ENCODE results near the gene PARD3B.
A peak's percentile ranks its signal among the peaks of the same experiment; 100 is the strongest.

PARD3B gene

GRCh38 chr2:205011031-205011430 is 465.8 kb downstream of the PARD3B start:
- no peak for DNase-seq (ENCODE audit: low read depth in 1 of 2, low spot score in 1 of 2)
- in situ Hi-C loops (cut with HindIII; ENCODE audit: low pct_unique_long_range_greater_than_20kb, low sequenced_read_pairs) = no loop called here
- no peak for TF ChIP-seq JUND (IDR thresholded peaks at IDR 0.05; ENCODE audit: low read depth)

GRCh38 chr2:205012961-205013360 is 467.7 kb downstream of the PARD3B start:
- in situ Hi-C loops (cut with HindIII; ENCODE audit: low pct_unique_long_range_greater_than_20kb, low sequenced_read_pairs) = no loop called here
- no peak for DNase-seq (ENCODE audit: low read depth in 1 of 2, low spot score in 1 of 2)
- TF ChIP-seq JUND (IDR thresholded peaks at IDR 0.05; ENCODE audit: low read depth) = no peak

GRCh38 chr2:205013586-205013985 is 468.3 kb downstream of the PARD3B start:
- no peak for DNase-seq (ENCODE audit: low read depth in 1 of 2, low spot score in 1 of 2)
- in situ Hi-C loops (cut with HindIII; ENCODE audit: low pct_unique_long_range_greater_than_20kb, low sequenced_read_pairs) = no loop called here
- no peak for TF ChIP-seq JUND (IDR thresholded peaks at IDR 0.05; ENCODE audit: low read depth)

GRCh38 chr2:205014201-205014600 is 468.9 kb downstream of the PARD3B start:
- in situ Hi-C loops (cut with HindIII; ENCODE audit: low pct_unique_long_range_greater_than_20kb, low sequenced_read_pairs) = no loop called here
- no peak for DNase-seq (ENCODE audit: low read depth in 1 of 2, low spot score in 1 of 2)
- TF ChIP-seq JUND (IDR thresholded peaks at IDR 0.05; ENCODE audit: low read depth) = no peak

GRCh38 chr2:205017381-205017780 is 472.1 kb downstream of the PARD3B start:
- no peak for DNase-seq (ENCODE audit: low read depth in 1 of 2, low spot score in 1 of 2)
- in situ Hi-C loops (cut with HindIII; ENCODE audit: low pct_unique_long_range_greater_than_20kb, low sequenced_read_pairs) = no loop called here
- TF ChIP-seq JUND (IDR thresholded peaks at IDR 0.05; ENCODE audit: low read depth) = no peak

- in situ Hi-C loops (cut with HindIII; ENCODE audit: low pct_unique_long_range_greater_than_20kb, low sequenced_read_pairs) = no loop called here
- no peak for DNase-seq (ENCODE audit: low read depth in 1 of 2, low spot score in 1 of 2)
- TF ChIP-seq JUND (IDR thresholded peaks at IDR 0.05; ENCODE audit: low read depth) = no peak
Measured at GRCh38 chr2:205017912-205018311, 472.6 kb downstream of the PARD3B start.

- no peak for DNase-seq (ENCODE audit: low read depth in 1 of 2, low spot score in 1 of 2)
- TF ChIP-seq JUND (IDR thresholded peaks at IDR 0.05; ENCODE audit: low read depth) = no peak
- in situ Hi-C loops (cut with HindIII; ENCODE audit: low pct_unique_long_range_greater_than_20kb, low sequenced_read_pairs) = no loop called here
Measured at GRCh38 chr2:205020673-205021072, 475.4 kb downstream of the PARD3B start.

GRCh38 chr2:205022841-205023240 is 477.6 kb downstream of the PARD3B start:
- in situ Hi-C loops (cut with HindIII; ENCODE audit: low pct_unique_long_range_greater_than_20kb, low sequenced_read_pairs) = no loop called here
- no peak for DNase-seq (ENCODE audit: low read depth in 1 of 2, low spot score in 1 of 2)
- TF ChIP-seq JUND (IDR thresholded peaks at IDR 0.05; ENCODE audit: low read depth) = no peak

GRCh38 chr2:205024822-205025518 is 479.7 kb downstream of the PARD3B start:
- DNase-seq (ENCODE audit: low read depth in 1 of 2, low spot score in 1 of 2) = peak in 1 of 2 experiments; percentile 9
- TF ChIP-seq JUND (IDR thresholded peaks at IDR 0.05; ENCODE audit: low read depth) = no peak
- in situ Hi-C loops (cut with HindIII; ENCODE audit: low pct_unique_long_range_greater_than_20kb, low sequenced_read_pairs) = no loop called here

GRCh38 chr2:205025580-205026240 is 480.4 kb downstream of the PARD3B start:
- peak in 1 of 2 experiments; percentile 19 for DNase-seq (ENCODE audit: low read depth in 1 of 2, low spot score in 1 of 2)
- in situ Hi-C loops (cut with HindIII; ENCODE audit: low pct_unique_long_range_greater_than_20kb, low sequenced_read_pairs) = no loop called here
- TF ChIP-seq JUND (IDR thresholded peaks at IDR 0.05; ENCODE audit: low read depth) = no peak

GRCh38 chr2:205030695-205031094 is 485.4 kb downstream of the PARD3B start:
- in situ Hi-C loops (cut with HindIII; ENCODE audit: low pct_unique_long_range_greater_than_20kb, low sequenced_read_pairs) = no loop called here
- TF ChIP-seq JUND (IDR thresholded peaks at IDR 0.05; ENCODE audit: low read depth) = no peak
- DNase-seq (ENCODE audit: low read depth in 1 of 2, low spot score in 1 of 2) = no peak

- DNase-seq (ENCODE audit: low read depth in 1 of 2, low spot score in 1 of 2) = no peak
- no peak for TF ChIP-seq JUND (IDR thresholded peaks at IDR 0.05; ENCODE audit: low read depth)
- in situ Hi-C loops (cut with HindIII; ENCODE audit: low pct_unique_long_range_greater_than_20kb, low sequenced_read_pairs) = no loop called here
Measured at GRCh38 chr2:205032093-205032551, 486.8 kb downstream of the PARD3B start.

GRCh38 chr2:205033431-205033830 is 488.2 kb downstream of the PARD3B start:
- DNase-seq (ENCODE audit: low read depth in 1 of 2, low spot score in 1 of 2) = no peak
- in situ Hi-C loops (cut with HindIII; ENCODE audit: low pct_unique_long_range_greater_than_20kb, low sequenced_read_pairs) = no loop called here
- TF ChIP-seq JUND (IDR thresholded peaks at IDR 0.05; ENCODE audit: low read depth) = no peak
